GM23248 (cell line): Measurements from ENCODE around the gene P2RX4. TPM values are rescaled to one million over a fixed set of nuclear protein-coding genes. Genes with fewer than 3 reads are reported as not detected.

Experiments
- DNase-seq: peaks from one replicate; pipeline ENCODE4 v3.0.0-alpha.2; 2015
- H2AFZ ChIP-seq: fragments of 200-600 bp; sonication (generic); 2 replicates; pipeline ENCODE4 v1.6.1; 2016; ENCODE audit warnings: antibody characterized with exemption
- H3F3A ChIP-seq: fragments of 200-600 bp; sonication (generic); 2 replicates; pipeline ENCODE4 v1.6.1; 2016; ENCODE audit warnings: mild to moderate bottlenecking, antibody characterized with exemption, mixed run types; ENCODE audit not compliant: insufficient read depth
- H3K27ac ChIP-seq: fragments of 200-600 bp; sonication (generic); 2 replicates; pipeline ENCODE4 v1.5.1; 2016; ENCODE audit warnings: mild to moderate bottlenecking
- H3K27me3 ChIP-seq: fragments of 200-600 bp; sonication (generic); replicated peaks from 2 replicates; pipeline ENCODE4 v1.6.1; 2016; ENCODE audit warnings: mild to moderate bottlenecking; ENCODE audit not compliant: insufficient read depth
- H3K36me3 ChIP-seq: fragments of 200-600 bp; sonication (generic); 2 replicates; pipeline ENCODE4 v1.6.1; 2016; ENCODE audit warnings: low read depth, mild to moderate bottlenecking
- H3K4me1 ChIP-seq: fragments of 200-600 bp; sonication (generic); 2 replicates; pipeline ENCODE4 v1.6.1; 2016; ENCODE audit warnings: mild to moderate bottlenecking; ENCODE audit not compliant: insufficient read depth
- H3K4me2 ChIP-seq: fragments of 200-600 bp; sonication (generic); one replicate; pipeline ENCODE4 v1.6.1; 2016; ENCODE audit warnings: mild to moderate bottlenecking; ENCODE audit not compliant: unreplicated experiment
- H3K4me3 ChIP-seq: fragments of 200-600 bp; sonication (generic); 2 replicates; pipeline ENCODE4 v1.5.1; 2016; ENCODE audit warnings: mild to moderate bottlenecking
- H3K79me2 ChIP-seq: fragments of 200-600 bp; sonication (generic); 2 replicates; pipeline ENCODE4 v1.6.1; 2016; ENCODE audit warnings: mild to moderate bottlenecking; ENCODE audit not compliant: insufficient read depth
- H3K9ac ChIP-seq: fragments of 200-600 bp; sonication (generic); 2 replicates; pipeline ENCODE4 v1.6.1; 2016; ENCODE audit warnings: mild to moderate bottlenecking
- H3K9me2 ChIP-seq: fragments of 200-600 bp; sonication (generic); 2 replicates; pipeline ENCODE4 v1.6.1; 2016; ENCODE audit warnings: mixed run types, mild to moderate bottlenecking, moderate library complexity; ENCODE audit not compliant: insufficient read depth
- H3K9me3 ChIP-seq: fragments of 200-600 bp; sonication (generic); one replicate; pipeline ENCODE4 v1.6.1; 2017; ENCODE audit warnings: low read depth
- H4K20me1 ChIP-seq: fragments of 200-600 bp; sonication (generic); 2 replicates; pipeline ENCODE4 v1.6.0; 2016; ENCODE audit not compliant: insufficient read depth
- EZH2 ChIP-seq: fragments of 200-600 bp; sonication (generic); IDR thresholded peaks from 2 replicates; pipeline ENCODE4 v1.6.1; 2018; ENCODE audit warnings: antibody characterized with exemption, mild to moderate bottlenecking; ENCODE audit not compliant: insufficient read depth, poor library complexity, severe bottlenecking
- EZH2phosphoT487 ChIP-seq: fragments of 200-600 bp; sonication (generic); IDR thresholded peaks from 2 replicates; pipeline ENCODE4 v1.6.1; 2018; ENCODE audit warnings: antibody characterized with exemption, moderate library complexity, mild to moderate bottlenecking, low read depth; ENCODE audit not compliant: insufficient read depth
- WGBS, 2 experiments: methylation state at CpG; one replicate each; pipeline ENCODE4 v1.1.6; 2015 to 2017; ENCODE audit warnings: low lambda C conversion rate in 2 of 2, low coverage in 1 of 2; ENCODE audit errors: missing lambda C conversion rate in 2 of 2; 5-methylcytosine and 5-hydroxymethylcytosine counted together
- in situ Hi-C: fragments of 300-500 bp; cut with MboI; formaldehyde crosslinking; loops from 2 replicates; pipeline ENCODE4 v1.15.0; 2020
- polyA plus RNA-seq: library from polyadenylated mRNA; unstranded; fragments of >200 nt; fragmentation: Nextera tagmentation; extraction: Ambion mirVana; gene quantifications from 2 replicates; pipeline ENCODE4 v1.2.1, GENCODE V29; 2016
- total RNA-seq: library from RNA; depleted of rRNA; stranded (reverse); fragments of >200 nt; shearing (Covaris generic); gene quantifications from 2 replicates; pipeline ENCODE4 v1.2.3, GENCODE V29; 2014; rRNA removed

The P2RX4 gene
- total and polyA plus RNA-seq, 2 experiments from 2014 or later = 18.5 to 27.9 TPM

DNA sequence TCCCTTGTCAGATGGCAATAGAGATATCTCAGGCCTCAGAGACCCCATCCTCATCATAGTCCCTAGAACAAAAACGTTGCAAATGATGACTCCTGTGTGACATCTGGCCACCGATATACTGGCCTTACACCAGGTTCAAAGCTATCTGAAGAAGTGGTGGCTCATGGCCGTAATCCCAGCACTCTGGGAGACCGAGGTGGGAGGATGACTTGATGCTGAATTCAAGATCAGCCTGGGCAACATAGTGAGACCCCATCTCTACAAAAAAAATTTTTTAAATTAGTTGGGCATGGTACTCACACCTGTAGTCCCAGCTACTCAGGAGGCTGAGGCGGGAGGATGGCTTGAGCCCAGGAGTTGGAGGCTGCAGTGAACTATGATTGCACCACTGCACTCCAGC, 73.5 kb downstream of the P2RX4 start:
- peaks cover 72% of the 10 kb centered on the region for H3K79me2 ChIP-seq
- H3K36me3 ChIP-seq = 0 out of 2 replicates have a peak, but pooled peaks cover 3% of the 10 kb centered on the region
- H3K9ac ChIP-seq = no peak overlapping the region
- peaks cover 25% of the 10 kb centered on the region for H3F3A ChIP-seq
- no peak for DNase-seq
- no peaks in the 10 kb centered on the region for H3K9me3 ChIP-seq
- WGBS, 2 experiments = 88 to 91% methylated on average over 5 of the region's 5 CpGs
- H2AFZ ChIP-seq = no peak overlapping the region
- no peaks in the 10 kb centered on the region for H3K27me3 ChIP-seq
- H3K9me2 ChIP-seq = no peaks in the 10 kb centered on the region
- in situ Hi-C loops = no loop called here
- TF ChIP-seq EZH2 (no peak), EZH2phosphoT487 (no peak)
- H3K27ac ChIP-seq = no peak overlapping the region
- H3K4me3 ChIP-seq = no peak overlapping the region
- H3K4me2 ChIP-seq = no peak overlapping the region
- H3K4me1 ChIP-seq = peaks cover 16% of the 10 kb centered on the region
- H4K20me1 ChIP-seq = 0 out of 2 replicates have a peak, but pooled peaks cover 10% of the 10 kb centered on the region

Other genes with a start within 250 kb of the P2RX4 start
- gene HNF1A, start 231.6 kb upstream of the P2RX4 start, total RNA-seq = not detected in 2 replicates
- not detected in 2 replicates for gene HNF1A, start 231.6 kb upstream of the P2RX4 start, polyA plus RNA-seq
- gene C12orf43, start 193.6 kb upstream of the P2RX4 start, total RNA-seq = 12.4 and 12.5 TPM in 2 replicates
- gene C12orf43, start 193.6 kb upstream of the P2RX4 start, polyA plus RNA-seq = 16.6 and 17.7 TPM in 2 replicates
- gene OASL, start 170.9 kb upstream of the P2RX4 start, total RNA-seq = 0.54 TPM in 1 of 2 replicates, not detected in the other
- 0.09 and 0.13 TPM in 2 replicates for gene OASL, start 170.9 kb upstream of the P2RX4 start, polyA plus RNA-seq
- gene P2RX7, start 77.3 kb upstream of the P2RX4 start, total RNA-seq = under 0.01 and 0.54 TPM in 2 replicates
- 0.15 and 0.53 TPM in 2 replicates for gene P2RX7, start 77.3 kb upstream of the P2RX4 start, polyA plus RNA-seq
- 15.9 and 20.1 TPM in 2 replicates for gene CAMKK2, start 86.6 kb downstream of the P2RX4 start, total RNA-seq
- 29.8 TPM in 2 replicates for gene CAMKK2, start 86.6 kb downstream of the P2RX4 start, polyA plus RNA-seq
- 144 and 162 TPM in 2 replicates for gene ANAPC5, start 142.3 kb downstream of the P2RX4 start, total RNA-seq
- 128 TPM in 2 replicates for gene ANAPC5, start 142.3 kb downstream of the P2RX4 start, polyA plus RNA-seq
- 42.8 and 47.2 TPM in 2 replicates for gene RNF34, start 190.0 kb downstream of the P2RX4 start, total RNA-seq
- gene RNF34, start 190.0 kb downstream of the P2RX4 start, polyA plus RNA-seq = 42.8 and 48.2 TPM in 2 replicates